Measurements from ENCODE around the gene RPP25L.

- no peak for TF ChIP-seq POLR2AphosphoS5 (IDR thresholded peaks at IDR 0.05; ENCODE audit: low read depth, low read length)
- TF ChIP-seq, protein P1, sequence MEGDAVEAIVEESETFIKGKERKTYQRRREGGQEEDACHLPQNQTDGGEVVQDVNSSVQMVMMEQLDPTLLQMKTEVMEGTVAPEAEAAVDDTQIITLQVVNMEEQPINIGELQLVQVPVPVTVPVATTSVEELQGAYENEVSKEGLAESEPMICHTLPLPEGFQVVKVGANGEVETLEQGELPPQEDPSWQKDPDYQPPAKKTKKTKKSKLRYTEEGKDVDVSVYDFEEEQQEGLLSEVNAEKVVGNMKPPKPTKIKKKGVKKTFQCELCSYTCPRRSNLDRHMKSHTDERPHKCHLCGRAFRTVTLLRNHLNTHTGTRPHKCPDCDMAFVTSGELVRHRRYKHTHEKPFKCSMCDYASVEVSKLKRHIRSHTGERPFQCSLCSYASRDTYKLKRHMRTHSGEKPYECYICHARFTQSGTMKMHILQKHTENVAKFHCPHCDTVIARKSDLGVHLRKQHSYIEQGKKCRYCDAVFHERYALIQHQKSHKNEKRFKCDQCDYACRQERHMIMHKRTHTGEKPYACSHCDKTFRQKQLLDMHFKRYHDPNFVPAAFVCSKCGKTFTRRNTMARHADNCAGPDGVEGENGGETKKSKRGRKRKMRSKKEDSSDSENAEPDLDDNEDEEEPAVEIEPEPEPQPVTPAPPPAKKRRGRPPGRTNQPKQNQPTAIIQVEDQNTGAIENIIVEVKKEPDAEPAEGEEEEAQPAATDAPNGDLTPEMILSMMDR (IDR thresholded peaks at IDR 0.05), result no peak
- TF ChIP-seq PBX3 (IDR thresholded peaks at IDR 0.05), result no peak
- no peak for TF ChIP-seq TEAD4 (IDR thresholded peaks at IDR 0.05; ENCODE audit: borderline replicate concordance, insufficient read depth)
- TF ChIP-seq IRF3 (IDR thresholded peaks at IDR 0.05; ENCODE audit: low read depth, low read length), result no peak
- TF ChIP-seq FOXJ3 (CRISPR knock-in tag; IDR thresholded peaks at IDR 0.05), result no peak
- TF ChIP-seq EP300 (IDR thresholded peaks at IDR 0.05; ENCODE audit: borderline replicate concordance in 1 of 2, low read depth in 1 of 2, low read length in 1 of 2), result no peak
- TF ChIP-seq, protein P2, sequence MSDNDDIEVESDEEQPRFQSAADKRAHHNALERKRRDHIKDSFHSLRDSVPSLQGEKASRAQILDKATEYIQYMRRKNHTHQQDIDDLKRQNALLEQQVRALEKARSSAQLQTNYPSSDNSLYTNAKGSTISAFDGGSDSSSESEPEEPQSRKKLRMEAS (IDR thresholded peaks at IDR 0.05; ENCODE audit: low read depth), result no peak
- no peak for TF ChIP-seq ELF1 (IDR thresholded peaks at IDR 0.05)
- no peak for TF ChIP-seq EZH2phosphoT487 (IDR thresholded peaks at IDR 0.05; ENCODE audit: borderline replicate concordance, low read depth)
- no peak for TF ChIP-seq SMC3 (IDR thresholded peaks at IDR 0.05; ENCODE audit: low read depth, low read length)
- TF ChIP-seq, protein P3, sequence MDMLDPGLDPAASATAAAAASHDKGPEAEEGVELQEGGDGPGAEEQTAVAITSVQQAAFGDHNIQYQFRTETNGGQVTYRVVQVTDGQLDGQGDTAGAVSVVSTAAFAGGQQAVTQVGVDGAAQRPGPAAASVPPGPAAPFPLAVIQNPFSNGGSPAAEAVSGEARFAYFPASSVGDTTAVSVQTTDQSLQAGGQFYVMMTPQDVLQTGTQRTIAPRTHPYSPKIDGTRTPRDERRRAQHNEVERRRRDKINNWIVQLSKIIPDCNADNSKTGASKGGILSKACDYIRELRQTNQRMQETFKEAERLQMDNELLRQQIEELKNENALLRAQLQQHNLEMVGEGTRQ (IDR thresholded peaks at IDR 0.05; ENCODE audit: borderline replicate concordance, low read depth, low read length), result no peak
- no peak for TF ChIP-seq SIN3A (IDR thresholded peaks at IDR 0.05; ENCODE audit: borderline replicate concordance, low read depth, low read length)
Observed at GRCh38 chr9:34566322-34566721, 45.6 kb downstream of the RPP25L start.
